Stimulated activated naive CD8-positive, alpha-beta T cell treated with anti-CD3 and anti-CD28 coated beads, Interleukin-15, amount 100 ng/mL, for 72 hours (primary cell): ENCODE data around the gene MYO1G.

Source experiments
- ATAC-seq: fragments of 150-1000 bp; cut with Tn5 transposase; 2 replicates; pipeline ENCODE4 v1.10.0; 2021; ENCODE audit warnings: mild to moderate bottlenecking, moderate library complexity
- DNase-seq, 2 donors: peaks; one replicate each; pipeline ENCODE4 v3.0.0; 2021 to 2022
- H3K27ac Mint-ChIP-seq, 2 donors: one replicate each; pipeline ENCODE4 v1.8.0; 2022; ENCODE audit warnings: mild to moderate bottlenecking in 2 of 2, mixed read lengths in 2 of 2, moderate library complexity in 2 of 2
- H3K27me3 Mint-ChIP-seq: one replicate; pipeline ENCODE4 v1.8.0; 2022; ENCODE audit warnings: mixed read lengths
- H3K4me1 Mint-ChIP-seq: one replicate; pipeline ENCODE4 v1.8.0; 2022; ENCODE audit warnings: mild to moderate bottlenecking, mixed read lengths
- H3K4me3 Mint-ChIP-seq, 2 donors: one replicate each; pipeline ENCODE4 v1.8.0; 2022; ENCODE audit warnings: mild to moderate bottlenecking in 2 of 2, mixed read lengths in 2 of 2, moderate library complexity in 1 of 2
- H3K9me3 Mint-ChIP-seq, 2 donors: one replicate each; pipeline ENCODE4 v1.8.0; 2022; ENCODE audit warnings: mixed read lengths in 2 of 2

The MYO1G gene

GRCh38 chr7:44987996-44988395, 9.2 kb upstream of the MYO1G start:
- DNase-seq, result no peak
- H3K4me1 Mint-ChIP-seq, result peaks cover 53% of the 10 kb centered on the region
- H3K27ac Mint-ChIP-seq, result no peak overlapping the region
- no peaks in the 10 kb centered on the region for H3K27me3 Mint-ChIP-seq
- no peak for ATAC-seq
- no peaks in the 10 kb centered on the region for H3K9me3 Mint-ChIP-seq
- peak overlapping the region; percentile 96 to 98 for H3K4me3 Mint-ChIP-seq

- Mint-ChIP-seq H3K4me1 (peaks cover 59% of the 10 kb centered on the region), H3K9me3 (no peaks in the 10 kb centered on the region), H3K27me3 (no peaks in the 10 kb centered on the region), H3K4me3 (peak overlapping the region; percentile 96 to 98), H3K27ac (peak overlapping the region; percentile 98 to 100)
- DNase-seq, result no peak
- no peak for ATAC-seq
Observed at GRCh38 chr7:44987457-44987856, 8.6 kb upstream of the MYO1G start.

GRCh38 chr7:44986218-44987053, 7.6 kb upstream of the MYO1G start:
- peak; percentile 97 for DNase-seq
- Mint-ChIP-seq H3K9me3 (no peaks in the 10 kb centered on the region), H3K4me1 (peaks cover 69% of the 10 kb centered on the region), H3K4me3 (peak overlapping the region; percentile 96 to 98), H3K27me3 (no peaks in the 10 kb centered on the region), H3K27ac (peak overlapping the region; percentile 98 to 100)
- ATAC-seq, result peak; percentile 95

GRCh38 chr7:44985900-44986217, 7.0 kb upstream of the MYO1G start:
- H3K27ac Mint-ChIP-seq, result peak overlapping the region; percentile 98 to 100
- no peak for ATAC-seq
- no peaks in the 10 kb centered on the region for H3K27me3 Mint-ChIP-seq
- H3K4me3 Mint-ChIP-seq, result peak overlapping the region; percentile 96 to 98
- peaks cover 75% of the 10 kb centered on the region for H3K4me1 Mint-ChIP-seq
- DNase-seq, result no peak
- no peaks in the 10 kb centered on the region for H3K9me3 Mint-ChIP-seq

- Mint-ChIP-seq H3K4me3 (peak overlapping the region; percentile 96 to 98), H3K27ac (peak overlapping the region; percentile 98 to 100), H3K4me1 (peaks cover 82% of the 10 kb centered on the region), H3K27me3 (no peaks in the 10 kb centered on the region), H3K9me3 (no peaks in the 10 kb centered on the region)
- ATAC-seq, result no peak
- no peak for DNase-seq
Observed at GRCh38 chr7:44985033-44985695, 6.3 kb upstream of the MYO1G start.

GRCh38 chr7:44984478-44984758, 5.6 kb upstream of the MYO1G start:
- no peaks in the 10 kb centered on the region for H3K27me3 Mint-ChIP-seq
- DNase-seq, result no peak
- no peaks in the 10 kb centered on the region for H3K9me3 Mint-ChIP-seq
- H3K4me3 Mint-ChIP-seq, result peak overlapping the region; percentile 96 to 98
- peaks cover 89% of the 10 kb centered on the region for H3K4me1 Mint-ChIP-seq
- H3K27ac Mint-ChIP-seq, result peak overlapping the region; percentile 98 to 100
- no peak for ATAC-seq

- H3K4me1 Mint-ChIP-seq, result peaks cover 89% of the 10 kb centered on the region
- peak overlapping the region; percentile 98 to 100 for H3K27ac Mint-ChIP-seq
- no peaks in the 10 kb centered on the region for H3K27me3 Mint-ChIP-seq
- no peak for ATAC-seq
- no peaks in the 10 kb centered on the region for H3K9me3 Mint-ChIP-seq
- DNase-seq, result no peak
- H3K4me3 Mint-ChIP-seq, result peak overlapping the region; percentile 96 to 98
Observed at GRCh38 chr7:44983742-44984477, 5.1 kb upstream of the MYO1G start.

GRCh38 chr7:44982970-44983369, 4.2 kb upstream of the MYO1G start:
- no peak for DNase-seq
- Mint-ChIP-seq H3K4me3 (peak overlapping the region; percentile 96 to 98), H3K27me3 (no peaks in the 10 kb centered on the region), H3K27ac (peak overlapping the region; percentile 100), H3K4me1 (peaks cover 85% of the 10 kb centered on the region), H3K9me3 (no peaks in the 10 kb centered on the region)
- no peak for ATAC-seq

- DNase-seq (no peak), ATAC-seq (no peak)
- Mint-ChIP-seq H3K27me3 (no peaks in the 10 kb centered on the region), H3K27ac (peak overlapping the region; percentile 100), H3K4me1 (peaks cover 85% of the 10 kb centered on the region), H3K9me3 (no peaks in the 10 kb centered on the region), H3K4me3 (peak overlapping the region; percentile 96 to 98)
Observed at GRCh38 chr7:44982535-44982923, 3.7 kb upstream of the MYO1G start.

- peak in 1 of 2 donors; percentile 77 for DNase-seq
- ATAC-seq, result peak; percentile 5
- Mint-ChIP-seq H3K4me3 (peak overlapping the region; percentile 96 to 100), H3K27ac (peak overlapping the region; percentile 100), H3K27me3 (no peaks in the 10 kb centered on the region), H3K9me3 (no peaks in the 10 kb centered on the region), H3K4me1 (peaks cover 88% of the 10 kb centered on the region)
Observed at GRCh38 chr7:44981035-44981706, 2.4 kb upstream of the MYO1G start.

- H3K27me3 Mint-ChIP-seq, result no peaks in the 10 kb centered on the region
- peak overlapping the region; percentile 96 to 100 for H3K4me3 Mint-ChIP-seq
- ATAC-seq, result peak; percentile 66
- peak overlapping the region; percentile 100 for H3K27ac Mint-ChIP-seq
- no peaks in the 10 kb centered on the region for H3K9me3 Mint-ChIP-seq
- peaks cover 93% of the 10 kb centered on the region for H3K4me1 Mint-ChIP-seq
- DNase-seq, result peak; percentile 88 to 96
Observed at GRCh38 chr7:44980393-44981034, 1.7 kb upstream of the MYO1G start.

- DNase-seq (peak in 1 of 2 donors; percentile 72), ATAC-seq (peak; percentile 1)
- no peaks in the 10 kb centered on the region for H3K27me3 Mint-ChIP-seq
- peaks cover 94% of the 10 kb centered on the region for H3K4me1 Mint-ChIP-seq
- H3K9me3 Mint-ChIP-seq, result no peaks in the 10 kb centered on the region
- H3K4me3 Mint-ChIP-seq, result peak overlapping the region; percentile 96 to 100
- H3K27ac Mint-ChIP-seq, result peak overlapping the region; percentile 100
Observed at GRCh38 chr7:44979481-44980392, 922 bp upstream of the MYO1G start.

- peak overlapping the region; percentile 100 for H3K27ac Mint-ChIP-seq
- ATAC-seq (no peak), DNase-seq (no peak)
- peaks cover 93% of the 10 kb centered on the region for H3K4me1 Mint-ChIP-seq
- H3K27me3 Mint-ChIP-seq, result no peaks in the 10 kb centered on the region
- H3K4me3 Mint-ChIP-seq, result peak overlapping the region; percentile 96 to 100
- H3K9me3 Mint-ChIP-seq, result no peaks in the 10 kb centered on the region
Observed at GRCh38 chr7:44977959-44978335, 868 bp downstream of the MYO1G start.

- DNase-seq (peak; percentile 69 to 85), ATAC-seq (peak; percentile 45)
- H3K9me3 Mint-ChIP-seq, result no peaks in the 10 kb centered on the region
- peak overlapping the region; percentile 100 for H3K27ac Mint-ChIP-seq
- H3K4me3 Mint-ChIP-seq, result peak overlapping the region; percentile 96 to 100
- no peaks in the 10 kb centered on the region for H3K27me3 Mint-ChIP-seq
- peaks cover 93% of the 10 kb centered on the region for H3K4me1 Mint-ChIP-seq
Observed at GRCh38 chr7:44977304-44977958, 1.4 kb downstream of the MYO1G start.
